Dermis microvascular lymphatic vessel endothelial cell (primary cell): ENCODE data around the gene C16orf74. TPM values are rescaled to one million over a fixed set of nuclear protein-coding genes. Genes with fewer than 3 reads are reported as not detected.
A peak's percentile ranks its signal among the peaks of the same experiment; 100 is the strongest.

Source experiments
- DNase-seq, 2 donors: peaks; one replicate each; pipeline versions ENCODE4 v3.0.0 to v3.0.0-alpha.2; 2010; ENCODE audit warnings: low read depth in 2 of 2
- total RNA-seq: library from RNA; depleted of rRNA; stranded (reverse); fragments of >200 nt; gene quantifications from 2 replicates; pipeline ENCODE4 v1.2.1, GENCODE V29; 2014

C16orf74 gene
- total RNA-seq, 1 donor from 2014 or later: 9.6 TPM

- no peak for DNase-seq
Measured at GRCh38 chr16:85674828-85675227, 76.1 kb downstream of the C16orf74 start.

- no peak for DNase-seq
Measured at GRCh38 chr16:85674418-85674755, 76.5 kb downstream of the C16orf74 start.

- DNase-seq: peak; percentile 55 to 85
Measured at GRCh38 chr16:85673529-85674417, 77.1 kb downstream of the C16orf74 start.

- DNase-seq: no peak
Measured at GRCh38 chr16:85670840-85671239, 80.1 kb downstream of the C16orf74 start.

- DNase-seq: no peak
Measured at GRCh38 chr16:85668676-85669424, 82.0 kb downstream of the C16orf74 start.

- DNase-seq: no peak
Measured at GRCh38 chr16:85667841-85668413, 83.0 kb downstream of the C16orf74 start.

- no peak for DNase-seq
Measured at GRCh38 chr16:85667261-85667660, 83.6 kb downstream of the C16orf74 start.

- no peak for DNase-seq
Measured at GRCh38 chr16:85665929-85666328, 85.0 kb downstream of the C16orf74 start.

- DNase-seq: no peak
Measured at GRCh38 chr16:85665373-85665740, 85.5 kb downstream of the C16orf74 start.

GRCh38 chr16:85664580-85665372, 86.1 kb downstream of the C16orf74 start:
- no peak for DNase-seq

GRCh38 chr16:85663891-85664321, 87.0 kb downstream of the C16orf74 start:
- no peak for DNase-seq

- DNase-seq: no peak
Measured at GRCh38 chr16:85662976-85663830, 87.7 kb downstream of the C16orf74 start.

GRCh38 chr16:85662482-85662812, 88.4 kb downstream of the C16orf74 start:
- no peak for DNase-seq

GRCh38 chr16:85661740-85662481, 89.0 kb downstream of the C16orf74 start:
- no peak for DNase-seq

GRCh38 chr16:85660843-85661739, 89.8 kb downstream of the C16orf74 start:
- DNase-seq: no peak

GRCh38 chr16:85659805-85660511, 90.9 kb downstream of the C16orf74 start:
- DNase-seq: peak; percentile 30 to 63

- DNase-seq: no peak
Measured at GRCh38 chr16:85659336-85659735, 91.6 kb downstream of the C16orf74 start.
